Uterus (tissue), 2 donors: ENCODE results near the gene SP6.

Experiments used
- POLR2A ChIP-seq, 2 donors: fragments of 450-650 bp; IDR thresholded peaks; one replicate each; pipeline ENCODE4 v1.6.1; 2016; ENCODE audit warnings: antibody characterized with exemption in 2 of 2, mild to moderate bottlenecking in 1 of 2, moderate library complexity in 1 of 2
- TF ChIP-seq, protein P1 (sequence below), 4 experiments: fragments of 200-600 bp in 2 of 4; fragments of 450-650 bp in 2 of 4; sonication (generic) in 2 of 4; IDR thresholded peaks; one replicate each; pipeline ENCODE4 v1.5.1; 2016 to 2019; ENCODE audit warnings: antibody characterized with exemption in 4 of 4, mild to moderate bottlenecking in 2 of 4, moderate library complexity in 1 of 4

GRCh38 chr17:47801176-47801765 is 49.7 kb downstream of the SP6 start:
- TF ChIP-seq, protein P1, sequence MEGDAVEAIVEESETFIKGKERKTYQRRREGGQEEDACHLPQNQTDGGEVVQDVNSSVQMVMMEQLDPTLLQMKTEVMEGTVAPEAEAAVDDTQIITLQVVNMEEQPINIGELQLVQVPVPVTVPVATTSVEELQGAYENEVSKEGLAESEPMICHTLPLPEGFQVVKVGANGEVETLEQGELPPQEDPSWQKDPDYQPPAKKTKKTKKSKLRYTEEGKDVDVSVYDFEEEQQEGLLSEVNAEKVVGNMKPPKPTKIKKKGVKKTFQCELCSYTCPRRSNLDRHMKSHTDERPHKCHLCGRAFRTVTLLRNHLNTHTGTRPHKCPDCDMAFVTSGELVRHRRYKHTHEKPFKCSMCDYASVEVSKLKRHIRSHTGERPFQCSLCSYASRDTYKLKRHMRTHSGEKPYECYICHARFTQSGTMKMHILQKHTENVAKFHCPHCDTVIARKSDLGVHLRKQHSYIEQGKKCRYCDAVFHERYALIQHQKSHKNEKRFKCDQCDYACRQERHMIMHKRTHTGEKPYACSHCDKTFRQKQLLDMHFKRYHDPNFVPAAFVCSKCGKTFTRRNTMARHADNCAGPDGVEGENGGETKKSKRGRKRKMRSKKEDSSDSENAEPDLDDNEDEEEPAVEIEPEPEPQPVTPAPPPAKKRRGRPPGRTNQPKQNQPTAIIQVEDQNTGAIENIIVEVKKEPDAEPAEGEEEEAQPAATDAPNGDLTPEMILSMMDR (IDR thresholded peaks at IDR 0.05) = no peak
- TF ChIP-seq POLR2A (IDR thresholded peaks at IDR 0.05) = no peak
